GM19043 (cell line): ENCODE results near the gene PAXIP1.

Experiments used
- ATAC-seq: cut with Tn5 transposase; IDR thresholded peaks from one replicate; pipeline ENCODE4 v1.9.1; 2021; ENCODE audit warnings: low read depth; ENCODE audit not compliant: unreplicated experiment

Gene PAXIP1

GRCh38 chr7:154996101-154996500, 6.8 kb downstream of the PAXIP1 start:
- ATAC-seq = no peak

- no peak for ATAC-seq
These were observed 7.9 kb downstream of the PAXIP1 start for GRCh38 chr7:154994996-154995395.

GRCh38 chr7:154990964-154991540, 11.9 kb downstream of the PAXIP1 start:
- ATAC-seq = no peak

GRCh38 chr7:154987571-154987970, 15.4 kb downstream of the PAXIP1 start:
- ATAC-seq = no peak

- ATAC-seq = no peak
These were observed 16.6 kb downstream of the PAXIP1 start for GRCh38 chr7:154986200-154986945.

GRCh38 chr7:154985230-154985629, 17.7 kb downstream of the PAXIP1 start:
- ATAC-seq = no peak

- no peak for ATAC-seq
These were observed 18.2 kb downstream of the PAXIP1 start for GRCh38 chr7:154984601-154985188.

- no peak for ATAC-seq
These were observed 24.9 kb downstream of the PAXIP1 start for GRCh38 chr7:154978017-154978416.

GRCh38 chr7:154977250-154977649, 25.7 kb downstream of the PAXIP1 start:
- ATAC-seq = no peak

GRCh38 chr7:154976844-154977243, 26.1 kb downstream of the PAXIP1 start:
- no peak for ATAC-seq

- ATAC-seq = no peak
These were observed 26.9 kb downstream of the PAXIP1 start for GRCh38 chr7:154975984-154976383.

- ATAC-seq = no peak
These were observed 29.5 kb downstream of the PAXIP1 start for GRCh38 chr7:154973381-154973780.

- no peak for ATAC-seq
These were observed 34.5 kb downstream of the PAXIP1 start for GRCh38 chr7:154968336-154969001.

- no peak for ATAC-seq
These were observed 35.4 kb downstream of the PAXIP1 start for GRCh38 chr7:154967401-154967955.

- no peak for ATAC-seq
These were observed 37.9 kb downstream of the PAXIP1 start for GRCh38 chr7:154965014-154965413.

GRCh38 chr7:154960063-154960790, 42.7 kb downstream of the PAXIP1 start:
- ATAC-seq = no peak

GRCh38 chr7:154956427-154956826, 46.5 kb downstream of the PAXIP1 start:
- ATAC-seq = no peak

- no peak for ATAC-seq
These were observed 49.8 kb downstream of the PAXIP1 start for GRCh38 chr7:154953006-154953684.

GRCh38 chr7:154950960-154951359, 52.0 kb downstream of the PAXIP1 start:
- ATAC-seq = no peak

- ATAC-seq = no peak
These were observed 55.3 kb downstream of the PAXIP1 start for GRCh38 chr7:154947604-154948003.
